SH-SY5Y (cell line): Measurements from ENCODE around the gene NCOA5.

Source experiments
- GATA2 ChIP-seq: IDR thresholded peaks from 2 replicates; pipeline ENCODE4 v1.6.1; 2011; ENCODE audit warnings: mild to moderate bottlenecking, low read depth, low read length
- GATA3 ChIP-seq: IDR thresholded peaks from 2 replicates; pipeline ENCODE4 v1.6.1; 2011; ENCODE audit warnings: low read depth, mild to moderate bottlenecking, low read length, moderate library complexity

NCOA5 gene

DNA sequence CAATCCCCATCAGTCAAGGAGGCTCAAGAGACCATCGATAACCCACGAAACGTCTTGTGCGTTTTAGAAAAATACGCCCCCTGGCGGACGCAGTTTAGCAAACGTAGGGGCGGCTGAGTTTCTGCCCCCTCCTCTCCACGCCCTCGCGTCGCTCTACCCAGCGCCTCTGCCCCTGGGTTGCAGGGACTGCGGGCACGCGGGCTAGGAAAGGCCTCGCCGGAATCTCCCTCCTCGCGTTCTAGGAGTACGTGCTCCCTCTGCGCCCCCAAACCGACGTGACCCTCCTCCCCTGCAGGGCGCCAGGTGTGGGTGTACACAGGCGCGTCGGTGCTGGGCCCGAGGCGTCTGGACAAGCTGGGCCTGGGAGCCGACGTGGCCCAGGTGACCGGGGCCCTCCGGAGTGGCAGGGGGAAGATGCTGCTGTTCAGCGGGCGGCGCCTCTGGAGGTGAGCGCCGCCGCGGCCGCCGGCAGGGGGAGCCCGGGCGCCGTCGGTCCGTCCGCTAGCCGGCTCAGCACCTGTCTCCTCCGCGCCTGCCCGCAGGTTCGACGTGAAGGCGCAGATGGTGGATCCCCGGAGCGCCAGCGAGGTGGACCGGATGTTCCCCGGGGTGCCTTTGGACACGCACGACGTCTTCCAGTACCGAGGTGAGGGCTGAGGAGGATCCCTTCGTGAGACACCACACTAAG is 75.8 kb downstream of the NCOA5 start:
- TF ChIP-seq GATA3 (no peak), GATA2 (no peak)

DNA sequence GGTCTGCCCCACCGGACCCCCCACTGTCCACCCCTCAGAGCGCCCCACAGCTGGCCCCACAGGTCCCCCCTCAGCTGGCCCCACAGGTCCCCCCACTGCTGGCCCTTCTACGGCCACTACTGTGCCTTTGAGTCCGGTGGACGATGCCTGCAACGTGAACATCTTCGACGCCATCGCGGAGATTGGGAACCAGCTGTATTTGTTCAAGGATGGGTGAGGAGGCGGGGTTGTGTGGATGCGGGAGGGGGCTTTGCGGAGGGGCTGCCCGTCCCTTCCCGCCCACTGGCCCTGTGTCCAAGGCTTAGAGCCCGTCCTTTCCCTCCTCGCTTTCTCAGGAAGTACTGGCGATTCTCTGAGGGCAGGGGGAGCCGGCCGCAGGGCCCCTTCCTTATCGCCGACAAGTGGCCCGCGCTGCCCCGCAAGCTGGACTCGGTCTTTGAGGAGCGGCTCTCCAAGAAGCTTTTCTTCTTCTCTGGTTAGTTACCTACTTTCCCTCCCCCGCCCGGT is 76.4 kb downstream of the NCOA5 start:
- TF ChIP-seq GATA3, result no peak
- TF ChIP-seq GATA2, result no peak

DNA sequence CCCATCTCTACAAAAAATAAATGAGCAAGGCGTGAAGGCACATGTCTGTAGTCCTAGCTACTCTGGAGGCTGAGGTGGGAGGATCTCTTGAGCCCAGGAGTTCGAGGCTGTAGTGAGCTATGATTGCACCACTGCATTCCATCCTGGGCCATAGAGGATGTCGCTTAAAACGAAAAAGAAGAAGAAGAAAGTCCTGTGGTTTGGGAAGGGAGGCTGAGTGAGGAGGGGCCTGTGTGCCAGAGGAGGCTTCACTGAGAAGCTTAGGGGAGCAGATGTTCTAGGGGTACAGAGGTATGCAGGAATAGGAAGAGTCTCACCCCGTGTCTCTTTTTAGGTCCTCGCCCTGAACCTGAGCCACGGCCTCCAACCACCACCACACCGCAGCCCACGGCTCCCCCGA is 76.8 kb downstream of the NCOA5 start:
- no peak for TF ChIP-seq GATA2
- TF ChIP-seq GATA3, result no peak

DNA sequence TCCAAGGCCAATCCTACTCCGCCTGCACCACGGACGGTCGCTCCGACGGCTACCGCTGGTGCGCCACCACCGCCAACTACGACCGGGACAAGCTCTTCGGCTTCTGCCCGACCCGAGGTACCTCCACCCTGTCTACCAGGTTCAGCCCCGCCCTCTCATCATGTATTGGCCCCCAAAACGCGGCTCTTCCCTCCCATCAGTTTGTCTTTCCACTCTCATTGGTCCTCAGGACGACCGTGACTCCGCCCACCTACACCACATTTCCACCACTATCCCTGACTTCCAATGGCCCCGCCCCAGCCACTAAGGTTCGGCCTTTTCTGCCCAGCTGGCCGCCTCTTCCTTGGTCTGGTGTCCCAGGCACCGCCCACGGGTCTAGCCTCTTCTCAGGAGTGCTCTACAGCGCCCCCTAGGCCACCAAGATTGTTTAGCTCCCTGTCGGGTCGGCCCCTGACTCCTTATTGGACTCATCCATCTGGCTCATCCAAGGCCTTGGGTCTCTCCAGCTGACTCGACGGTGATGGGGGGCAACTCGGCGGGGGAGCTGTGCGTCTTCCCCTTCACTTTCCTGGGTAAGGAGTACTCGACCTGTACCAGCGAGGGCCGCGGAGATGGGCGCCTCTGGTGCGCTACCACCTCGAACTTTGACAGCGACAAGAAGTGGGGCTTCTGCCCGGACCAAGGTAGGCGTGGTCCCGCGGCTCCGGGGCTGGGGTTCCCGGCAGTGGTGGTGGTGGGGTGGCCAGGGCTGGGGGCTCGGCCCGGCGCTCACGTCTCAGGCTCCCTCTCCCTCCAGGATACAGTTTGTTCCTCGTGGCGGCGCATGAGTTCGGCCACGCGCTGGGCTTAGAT is 77.9 kb downstream of the NCOA5 start:
- no peak for TF ChIP-seq GATA2
- no peak for TF ChIP-seq GATA3
